Transverse colon (tissue), 3 donors: ENCODE data around the gene TMEM214.

Experiments
- CTCF ChIP-seq, 5 experiments: fragments of 200-600 bp in 3 of 5; fragments of 450-650 bp in 2 of 5; sonication (generic) in 3 of 5; IDR thresholded peaks; 1 replicate in 2 of 5; 2 replicates in 3 of 5; pipeline ENCODE4 v1.5.1; 2016 to 2017; ENCODE audit warnings: antibody characterized with exemption in 5 of 5, inconsistent platforms in 3 of 5, mild to moderate bottlenecking in 2 of 5, moderate library complexity in 1 of 5
- EP300 ChIP-seq: sonication (generic); formaldehyde crosslinking; IDR thresholded peaks from one replicate; pipeline ENCODE4 v1.6.1; 2017; ENCODE audit warnings: antibody characterized with exemption, low read depth

DNA sequence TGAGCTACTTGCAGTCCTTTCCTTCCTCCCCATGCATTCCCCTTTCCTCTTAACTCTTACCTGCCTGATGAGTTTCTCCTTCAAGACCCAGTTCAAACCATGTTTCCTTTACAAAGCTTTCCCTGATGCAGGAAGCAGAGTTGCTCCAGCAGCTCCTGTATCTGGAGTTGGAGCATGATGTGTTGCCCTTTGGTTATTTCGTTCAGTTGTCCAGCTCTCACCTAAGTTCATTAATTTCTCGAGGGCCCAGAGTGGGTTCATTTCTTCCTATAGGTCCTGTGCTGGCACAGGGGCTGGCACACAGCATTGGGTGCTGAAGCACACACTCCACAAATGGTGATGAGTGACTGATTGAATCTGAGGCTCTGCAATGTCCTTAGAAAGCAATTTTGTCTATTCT, 23.0 kb upstream of the TMEM214 start:
- no peak for TF ChIP-seq EP300
- no peak for TF ChIP-seq CTCF (IDR thresholded peaks at IDR 0.05)
